Esophagus (tissue), 2 donors: ENCODE results near the gene ARHGEF40. TPM values are rescaled to one million over a fixed set of nuclear protein-coding genes. Genes with fewer than 3 reads are reported as not detected.

ENCODE experiments used
- H3K27ac ChIP-seq, 2 donors: one replicate each; pipeline ENCODE4 v1.5.1; 2013; ENCODE audit warnings: low read depth in 2 of 2, mild to moderate bottlenecking in 2 of 2, inconsistent platforms in 1 of 2, low read length in 1 of 2, moderate library complexity in 1 of 2
- H3K27me3 ChIP-seq, 2 donors: one replicate each; pipeline ENCODE4 v1.6.1; 2013; ENCODE audit warnings: low read length in 2 of 2, control low read depth in 1 of 2, mild to moderate bottlenecking in 1 of 2; ENCODE audit not compliant: insufficient read depth in 2 of 2, control insufficient read depth in 1 of 2
- H3K36me3 ChIP-seq, 2 donors: one replicate each; pipeline ENCODE4 v1.6.1; 2013; ENCODE audit warnings: low read length in 1 of 2; ENCODE audit not compliant: control insufficient read depth in 2 of 2, insufficient read depth in 2 of 2
- H3K4me1 ChIP-seq, 2 donors: one replicate each; pipeline ENCODE4 v1.6.1; 2013; ENCODE audit warnings: low read length in 1 of 2; ENCODE audit not compliant: control insufficient read depth in 2 of 2, insufficient read depth in 2 of 2
- H3K4me3 ChIP-seq, 2 donors: one replicate each; pipeline ENCODE4 v1.5.1; 2013; ENCODE audit warnings: low read length in 2 of 2, mild to moderate bottlenecking in 2 of 2, low read depth in 1 of 2, moderate library complexity in 1 of 2
- H3K9me3 ChIP-seq, 2 donors: one replicate each; pipeline ENCODE4 v1.6.1; 2013; ENCODE audit warnings: mild to moderate bottlenecking in 2 of 2, low read depth in 1 of 2, low read length in 1 of 2, moderate library complexity in 1 of 2; ENCODE audit not compliant: control insufficient read depth in 2 of 2, insufficient read depth in 1 of 2
- WGBS, 2 donors: extraction: QIAGEN DNeasy Blood & Tissue Kit; methylation state at CpG; one replicate each; pipeline ENCODE4 v1.1.7; 2013; 5-methylcytosine and 5-hydroxymethylcytosine counted together
- polyA plus RNA-seq, 2 donors: library from polyadenylated mRNA; stranded (reverse); fragments of 200-250 nt; gene quantifications; one replicate each; pipeline ENCODE4 v1.2.3, GENCODE V29; 2013
- donor health status: healthy with polysubstance abuse.
- donor health status: Bipolar disorder and iron deficiency.

The ARHGEF40 gene
- 1 to 10 TPM; 1.8 to 3.0 TPM for polyA plus RNA-seq

- Histone ChIP-seq H3K27me3 (peaks cover 0 to 3% of the 10 kb centered on the region in 2 donors), H3K9me3 (no peaks in the 10 kb centered on the region), H3K4me1 (peaks cover 0 to 6% of the 10 kb centered on the region in 2 donors), H3K27ac (peak within 1 kb of the TSS; percentile 73 to 78), H3K36me3 (no peaks in the 10 kb centered on the region), H3K4me3 (peak within 1 kb of the TSS; percentile 52 to 60)
- 0 to 1% methylated on average over 35 to 63 of the region's 63 CpGs for whole genome bisulfite sequencing, 2 donors
Observed at GRCh38 chr14:21070083-21070609, at the start of gene ARHGEF40. Gene ARHGEF40, plus strand, starts transcription at chr14:21070304. Its CDS starts 93 bp downstream, at chr14:21070397.

- 83 to 86% methylated on average over 5 of the region's 5 CpGs for WGBS, 2 donors
- Histone ChIP-seq H3K9me3 (no peaks in the 10 kb centered on the region), H3K27me3 (no peaks in the 10 kb centered on the region), H3K27ac (peak overlapping the region; percentile 73 to 81), H3K4me3 (peak overlapping the region; percentile 10 to 15), H3K4me1 (peaks cover 0 to 10% of the 10 kb centered on the region in 2 donors), H3K36me3 (peaks cover 13 to 32% of the 10 kb centered on the region in 2 donors)
Observed at GRCh38 chr14:21020977-21021545, 49.0 kb upstream of the ARHGEF40 start.

- WGBS, 2 donors, result 83 to 84% methylated on average over 5 of the region's 5 CpGs
- Histone ChIP-seq H3K9me3 (no peaks in the 10 kb centered on the region), H3K27ac (peak overlapping the region in 1 of 2 donors; percentile 51), H3K36me3 (peaks cover 13 to 27% of the 10 kb centered on the region in 2 donors), H3K27me3 (no peaks in the 10 kb centered on the region), H3K4me1 (peaks cover 0 to 10% of the 10 kb centered on the region in 2 donors), H3K4me3 (peak overlapping the region; percentile 20 to 61)
Observed at GRCh38 chr14:21022686-21023085, 47.4 kb upstream of the ARHGEF40 start.

- Histone ChIP-seq H3K4me3 (peak overlapping the region; percentile 61 to 91), H3K4me1 (peaks cover 0 to 8% of the 10 kb centered on the region in 2 donors), H3K27me3 (no peaks in the 10 kb centered on the region), H3K27ac (peak overlapping the region in 1 of 2 donors; percentile 86), H3K36me3 (peaks cover 9 to 22% of the 10 kb centered on the region in 2 donors), H3K9me3 (no peaks in the 10 kb centered on the region)
- 61 to 69% methylated on average over 7 of the region's 7 CpGs for WGBS, 2 donors
Observed at GRCh38 chr14:21023174-21023573, 46.9 kb upstream of the ARHGEF40 start.

DNA sequence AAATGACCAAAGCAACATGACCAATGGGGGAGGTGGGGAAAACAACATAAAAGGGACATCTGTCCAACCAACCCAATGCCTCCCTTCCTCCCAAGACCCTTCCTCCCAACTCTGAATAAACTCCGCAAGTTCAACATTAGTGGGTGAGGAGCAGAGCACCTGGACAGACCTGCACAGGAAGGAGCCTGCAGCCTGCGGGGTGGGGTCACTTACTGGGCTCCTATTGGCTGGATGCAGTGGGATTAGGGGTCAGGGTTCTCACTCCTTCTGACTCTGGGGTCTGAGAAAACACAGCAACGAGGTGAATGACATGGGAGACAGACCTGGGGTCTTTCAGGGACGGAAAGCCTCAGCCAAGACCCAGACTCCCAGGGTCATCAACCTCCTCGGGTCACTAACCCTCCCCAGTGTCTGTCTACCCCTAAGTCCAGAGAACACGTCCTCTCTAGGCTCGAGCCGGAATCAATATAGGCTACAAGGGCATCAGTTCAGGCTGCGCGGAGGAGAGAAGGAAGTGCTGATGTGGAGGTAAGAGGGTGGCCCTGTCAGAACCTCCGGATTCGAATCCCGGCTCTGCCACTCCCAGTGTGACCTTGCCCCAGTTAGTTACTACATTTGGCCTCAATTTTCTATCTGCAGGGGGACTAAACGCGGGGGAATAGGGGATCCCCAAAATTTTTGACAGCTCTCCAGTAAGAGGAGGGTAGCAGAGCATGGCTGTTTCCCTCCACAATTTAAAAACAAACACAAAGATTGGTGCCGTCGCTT, 46.1 kb upstream of the ARHGEF40 start:
- H3K36me3 ChIP-seq, result peaks cover 4 to 15% of the 10 kb centered on the region in 2 donors
- WGBS, 2 donors, result 19 to 25% methylated on average over 17 of the region's 17 CpGs
- no peaks in the 10 kb centered on the region for H3K9me3 ChIP-seq
- H3K4me3 ChIP-seq, result peak overlapping the region; percentile 61 to 91
- H3K27ac ChIP-seq, result peak overlapping the region; percentile 81 to 86
- H3K4me1 ChIP-seq, result peaks cover 0 to 8% of the 10 kb centered on the region in 2 donors
- H3K27me3 ChIP-seq, result no peaks in the 10 kb centered on the region

- peaks cover 0 to 8% of the 10 kb centered on the region in 2 donors for H3K4me1 ChIP-seq
- 1% methylated on average over 65 to 72 of the region's 72 CpGs for WGBS, 2 donors
Observed at GRCh38 chr14:21024585-21025370, 45.3 kb upstream of the ARHGEF40 start, which contains the start of gene NDRG2. Gene NDRG2, minus strand, starts transcription at chr14:21025061. Its CDS starts 1,746 bp downstream, at chr14:21023315.

GRCh38 chr14:21025371-21026273, 44.5 kb upstream of the ARHGEF40 start:
- H3K27ac ChIP-seq, result peak overlapping the region; percentile 81 to 89
- no peaks in the 10 kb centered on the region for H3K27me3 ChIP-seq
- H3K9me3 ChIP-seq, result no peaks in the 10 kb centered on the region
- WGBS, 2 donors, result 6 to 10% methylated on average over 53 to 58 of the region's 58 CpGs
- H3K4me1 ChIP-seq, result peaks cover 0 to 8% of the 10 kb centered on the region in 2 donors
- peaks cover 3 to 6% of the 10 kb centered on the region in 2 donors for H3K36me3 ChIP-seq
- peak overlapping the region; percentile 61 to 65 for H3K4me3 ChIP-seq

More at GRCh38 chr14:21024585-21025370, 45.3 kb upstream of the ARHGEF40 start, which contains the start of gene NDRG2:
- Histone ChIP-seq H3K9me3 (no peaks in the 10 kb centered on the region), H3K4me3 (peak within 1 kb of the TSS; percentile 61 to 91), H3K27ac (peak within 1 kb of the TSS; percentile 81 to 89), H3K36me3 (peaks cover 4 to 10% of the 10 kb centered on the region in 2 donors), H3K27me3 (no peaks in the 10 kb centered on the region)

DNA sequence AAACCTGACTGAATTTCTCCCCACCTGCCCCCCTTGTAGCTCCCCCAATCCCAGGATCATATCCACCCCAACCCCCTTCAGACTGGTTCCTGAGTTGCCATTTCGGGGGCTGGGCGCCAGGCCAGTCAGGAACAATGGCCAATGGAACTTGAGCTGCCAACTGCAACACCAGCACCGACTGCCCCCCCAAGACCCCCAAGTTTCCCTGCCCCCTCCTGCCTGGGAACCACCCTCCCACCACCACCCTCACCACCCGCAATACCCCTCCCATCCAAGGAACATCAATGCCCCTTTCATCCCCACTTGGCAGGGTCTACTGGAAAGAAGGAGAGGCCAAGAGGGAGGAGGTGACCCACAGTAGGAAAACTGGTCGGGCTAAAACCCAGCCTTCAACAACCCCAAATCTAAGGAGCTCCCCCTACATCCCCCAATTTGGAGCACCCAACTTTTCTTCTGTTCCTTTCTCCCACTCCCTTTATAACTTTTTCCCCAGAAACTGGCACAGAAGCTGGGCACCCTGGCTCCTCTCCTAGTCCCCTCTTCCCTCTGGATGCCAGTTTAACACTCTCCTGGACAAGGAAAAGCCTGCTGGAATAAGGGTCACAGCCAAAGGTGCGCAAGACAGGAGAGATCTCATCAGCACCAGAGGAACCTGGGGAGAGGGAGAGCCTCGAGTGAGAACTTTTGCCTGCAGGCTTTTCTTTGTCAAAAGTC, 43.7 kb upstream of the ARHGEF40 start:
- H3K27ac ChIP-seq, result peak overlapping the region; percentile 63 to 81
- 49 to 65% methylated on average over 7 of the region's 7 CpGs for WGBS, 2 donors

More for the DNA sequence above, 43.7 kb upstream of the ARHGEF40 start:
- H3K4me3 ChIP-seq, result no peak overlapping the region
- H3K27me3 ChIP-seq, result no peaks in the 10 kb centered on the region
- peaks cover 0 to 6% of the 10 kb centered on the region in 2 donors for H3K36me3 ChIP-seq
- H3K9me3 ChIP-seq, result no peaks in the 10 kb centered on the region
- H3K4me1 ChIP-seq, result peaks cover 0 to 8% of the 10 kb centered on the region in 2 donors
